HepG2 (cell line): ENCODE measurements around the gene APLNR.

Experiments used
- BHLHE40 ChIP-seq: IDR thresholded peaks from 2 replicates; pipeline ENCODE4 v1.6.1; 2011; ENCODE audit warnings: low read length, improper control_type of control experiment
- BRD4 ChIP-seq: sonication (generic); formaldehyde crosslinking; IDR thresholded peaks from 2 replicates; pipeline ENCODE4 v1.4.0; 2020; ENCODE audit warnings: missing genetic modification reagents
- CTCF ChIP-seq: sonication (generic); formaldehyde crosslinking; IDR thresholded peaks from 2 replicates; pipeline ENCODE4 v1.5.0; 2020; ENCODE audit warnings: mild to moderate bottlenecking, missing genetic modification reagents, moderate library complexity
- EP300 ChIP-seq, 3 experiments: sonication (generic) in 1 of 3; formaldehyde crosslinking in 1 of 3; IDR thresholded peaks; 2 replicates each; pipeline versions ENCODE4 v1.5.1 to v1.6.1; 2011 to 2020; ENCODE audit warnings: low read depth in 2 of 3, low read length in 2 of 3, borderline replicate concordance in 1 of 3, improper control_type of control experiment in 1 of 3, mild to moderate bottlenecking in 1 of 3, missing genetic modification reagents in 1 of 3, moderate library complexity in 1 of 3
- ESRRA ChIP-seq: sonication (generic); formaldehyde crosslinking; IDR thresholded peaks from 2 replicates; pipeline ENCODE4 v1.5.1; 2020; ENCODE audit warnings: mild to moderate bottlenecking, low read depth, missing genetic modification reagents
- ETS1 ChIP-seq: sonication (generic); formaldehyde crosslinking; IDR thresholded peaks from 2 replicates; pipeline ENCODE4 v1.4.0; 2020; ENCODE audit warnings: missing genetic modification reagents
- JUNB ChIP-seq: sonication (generic); formaldehyde crosslinking; IDR thresholded peaks from 2 replicates; pipeline ENCODE4 v1.8.0; 2022; ENCODE audit warnings: missing genetic modification reagents, mild to moderate bottlenecking, borderline replicate concordance
- KLF6 ChIP-seq: IDR thresholded peaks from 2 replicates; pipeline ENCODE4 v1.8.0; 2016; ENCODE audit warnings: missing biosample characterization, missing genetic modification reagents
- KMT2A ChIP-seq: sonication (generic); formaldehyde crosslinking; IDR thresholded peaks from 2 replicates; pipeline ENCODE4 v1.4.0; 2020; ENCODE audit warnings: missing genetic modification reagents
- NBN ChIP-seq: fragments of 450-650 bp; conservative IDR thresholded peaks from 2 replicates; pipeline ENCODE4 v1.6.1; 2017
- PAF1 ChIP-seq: IDR thresholded peaks from 2 replicates; pipeline ENCODE4 v1.6.1; 2016; ENCODE audit warnings: missing genetic modification reagents, missing compliant biosample characterization
- SKIL ChIP-seq: sonication (generic); formaldehyde crosslinking; IDR thresholded peaks from 2 replicates; pipeline ENCODE4 v1.8.0; 2022; ENCODE audit warnings: missing genetic modification reagents, mild to moderate bottlenecking, moderate library complexity, borderline replicate concordance
- ZFP91 ChIP-seq: sonication (generic); formaldehyde crosslinking; IDR thresholded peaks from 2 replicates; pipeline ENCODE4 v1.9.0; 2022; ENCODE audit warnings: missing genetic modification reagents, mild to moderate bottlenecking, borderline replicate concordance

GRCh38 chr11:57216463-57216862 is 20.6 kb downstream of the APLNR start:
- no peak for TF ChIP-seq KMT2A (CRISPR knock-in tag)
- no peak for TF ChIP-seq BHLHE40
- TF ChIP-seq JUNB (CRISPR knock-in tag) = no peak
- TF ChIP-seq ZFP91 (CRISPR knock-in tag) = no peak
- TF ChIP-seq NBN = no peak
- no peak for TF ChIP-seq CTCF (CRISPR knock-in tag)
- TF ChIP-seq ESRRA = no peak
- TF ChIP-seq PAF1 (CRISPR knock-in tag) = no peak
- no peak for TF ChIP-seq EP300 (IDR thresholded peaks at IDR 0.05; ENCODE audit: low read depth in 2 of 2, low read length in 2 of 2)
- TF ChIP-seq EP300 (CRISPR knock-in tag; IDR thresholded peaks at IDR 0.05; ENCODE audit: borderline replicate concordance) = no peak
- no peak for TF ChIP-seq KLF6 (CRISPR knock-in tag)
- TF ChIP-seq BRD4 (CRISPR knock-in tag) = no peak
- no peak for TF ChIP-seq SKIL (CRISPR knock-in tag)
- TF ChIP-seq ETS1 = no peak
